CD4-positive, alpha-beta T cell treated with Interleukin-2 at 100 ng/mL for 4 hours (primary cell): ENCODE data around the gene MYF5.
"Not testable (repeated sequence)": the region's sequence is repeated elsewhere in the genome, so short reads cannot be mapped to it uniquely, and the experiment has no call there.

Experiments
- DNase-seq: peaks from one replicate; pipeline ENCODE4 v3.0.0-alpha.2; 2020; ENCODE audit warnings: low spot score

Gene MYF5

DNA sequence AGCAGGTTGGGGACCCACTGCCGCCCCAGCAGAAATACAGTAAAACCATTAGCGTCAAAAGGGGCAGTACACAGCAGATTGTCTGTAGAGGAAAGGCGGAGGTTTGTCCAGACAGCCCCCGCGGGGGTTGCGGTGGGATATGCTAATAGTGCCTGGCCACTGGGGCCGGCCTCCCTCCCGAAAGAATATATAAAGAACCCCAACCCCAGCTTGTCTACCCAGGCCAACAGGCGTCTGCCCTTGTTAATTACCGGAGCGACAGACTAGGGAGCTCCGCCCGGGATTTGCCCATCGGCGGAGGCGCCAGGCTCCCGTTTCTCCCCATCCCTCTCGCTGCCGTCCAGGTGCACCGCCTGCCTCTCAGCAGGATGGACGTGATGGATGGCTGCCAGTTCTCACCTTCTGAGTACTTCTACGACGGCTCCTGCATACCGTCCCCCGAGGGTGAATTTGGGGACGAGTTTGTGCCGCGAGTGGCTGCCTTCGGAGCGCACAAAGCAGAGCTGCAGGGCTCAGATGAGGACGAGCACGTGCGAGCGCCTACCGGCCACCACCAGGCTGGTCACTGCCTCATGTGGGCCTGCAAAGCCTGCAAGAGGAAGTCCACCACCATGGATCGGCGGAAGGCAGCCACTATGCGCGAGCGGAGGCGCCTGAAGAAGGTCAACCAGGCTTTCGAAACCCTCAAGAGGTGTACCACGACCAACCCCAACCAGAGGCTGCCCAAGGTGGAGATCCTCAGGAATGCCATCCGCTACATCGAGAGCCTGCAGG is at the start of gene MYF5:
MYF5 (plus strand) TSS at position 217 of the 774 bp plus-strand sequence; CDS start at position 369, 152 bp downstream.
- DNase-seq = no peak

DNA sequence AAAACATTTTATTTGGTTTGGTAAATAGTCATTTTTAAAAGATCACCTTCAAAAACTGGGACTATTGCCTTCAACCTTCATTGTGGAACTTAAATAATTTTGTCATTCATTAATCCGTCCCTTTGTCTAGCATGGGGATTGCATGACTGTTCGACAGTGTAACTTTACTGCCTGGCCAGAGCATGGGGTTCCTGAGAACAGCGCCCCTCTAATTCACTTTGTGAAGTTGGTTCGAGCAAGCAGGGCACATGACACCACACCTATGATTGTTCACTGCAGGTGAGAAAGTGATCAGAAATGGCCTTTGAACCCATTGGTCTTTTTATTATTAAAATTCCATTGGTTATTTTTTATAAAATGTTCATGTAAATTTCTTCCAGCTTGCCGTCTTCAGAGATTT is 46.5 kb upstream of the MYF5 start:
- DNase-seq = no peak

DNA sequence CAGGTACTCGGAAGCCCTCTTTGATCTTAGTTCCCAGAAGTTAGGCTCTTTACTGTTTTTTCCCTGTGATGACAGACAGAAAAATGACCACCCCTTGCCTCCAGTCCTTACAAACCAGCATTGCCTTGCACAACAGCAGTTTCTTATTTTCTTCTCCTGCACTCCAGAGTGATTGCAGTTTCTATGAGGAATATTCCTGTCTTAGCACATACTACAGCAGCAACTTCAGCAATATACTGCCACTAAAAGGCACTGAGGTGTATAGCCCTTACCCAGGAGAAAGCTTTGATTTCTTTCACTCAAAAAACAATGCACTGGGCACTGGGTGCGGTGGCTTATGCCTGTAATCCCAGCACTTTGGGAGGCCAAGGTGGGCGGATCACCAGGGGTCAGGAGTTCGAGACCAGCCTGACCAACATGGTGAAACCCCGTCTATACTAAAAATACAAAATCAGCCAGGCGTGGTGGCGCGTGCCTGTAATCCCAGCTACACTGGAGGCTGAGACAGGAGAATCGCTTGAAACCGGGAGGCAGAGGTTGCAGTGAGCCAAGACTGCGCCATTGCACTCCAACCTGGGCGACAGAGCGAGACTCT is 40.6 kb upstream of the MYF5 start:
- not testable (repeated sequence) for DNase-seq

DNA sequence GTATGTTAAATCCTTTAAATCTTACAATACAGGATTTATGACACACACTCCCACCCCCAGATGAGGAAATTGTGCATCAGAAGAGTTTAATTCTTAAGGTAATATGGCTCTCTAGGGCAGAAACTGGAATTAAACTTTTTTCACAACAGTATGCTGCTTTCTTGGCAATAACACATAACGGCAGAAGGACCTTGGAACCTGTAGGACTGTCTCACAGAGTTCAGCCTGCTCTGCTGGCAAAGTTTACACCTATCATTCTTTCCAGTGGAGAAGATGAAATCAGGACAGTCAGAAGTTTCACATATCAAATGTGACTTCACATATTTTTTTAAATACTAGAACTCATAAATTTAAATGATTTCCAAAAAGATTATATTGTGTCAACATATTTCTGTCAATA is 39.9 kb upstream of the MYF5 start:
- no peak for DNase-seq

DNA sequence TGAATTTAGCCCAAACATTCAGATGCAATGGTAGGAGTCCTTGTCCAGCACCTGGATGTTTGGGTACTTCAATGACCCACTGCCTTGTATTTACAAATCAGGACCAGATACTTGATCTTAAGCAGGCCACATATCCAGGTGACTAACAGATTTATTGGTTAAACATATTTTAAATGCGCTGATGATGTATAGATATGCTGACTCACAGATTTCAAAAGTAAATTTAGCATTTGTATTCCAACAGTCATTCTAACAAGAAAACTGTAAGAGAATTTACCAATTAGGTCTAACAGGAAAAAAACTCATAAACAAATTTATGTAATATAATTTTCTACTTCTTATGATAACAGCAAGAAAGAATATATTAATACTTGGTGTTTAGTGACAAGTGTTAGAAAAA is 38.7 kb upstream of the MYF5 start:
- no peak for DNase-seq

DNA sequence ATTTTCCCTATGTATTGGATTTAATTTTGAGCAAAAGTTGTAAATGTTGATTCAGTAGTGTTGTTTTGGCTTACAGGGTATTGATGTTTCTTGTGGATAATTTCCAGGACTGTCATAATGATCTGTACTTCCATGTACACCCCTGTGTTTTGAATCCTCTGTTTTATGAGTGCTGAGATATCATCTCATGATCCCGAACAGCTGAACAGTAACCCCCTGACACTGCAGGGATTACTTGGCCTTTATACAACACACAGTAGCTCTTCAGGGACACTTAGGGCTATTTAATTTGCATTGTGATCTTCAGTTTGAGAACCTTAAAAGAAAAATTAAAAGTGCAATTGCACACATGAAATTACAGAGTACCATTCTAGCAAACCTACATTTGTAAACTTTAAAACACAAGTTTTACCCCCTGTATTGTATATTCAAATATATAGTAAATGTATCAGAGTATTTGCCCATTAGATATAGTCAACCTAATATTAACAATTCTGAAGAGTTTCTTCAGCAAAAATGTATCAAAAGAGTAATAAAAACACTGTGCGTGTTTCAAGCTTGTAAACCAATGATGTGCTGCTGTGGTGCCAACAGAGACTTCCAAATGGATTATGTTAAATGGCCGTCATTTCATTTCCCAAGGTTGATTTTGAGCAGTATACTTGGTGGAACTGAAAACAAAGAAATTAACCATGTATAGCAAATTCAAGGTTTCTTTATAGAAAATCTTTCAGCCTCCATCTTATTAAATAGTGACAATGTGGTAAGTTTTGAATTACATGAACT is 37.2 kb upstream of the MYF5 start:
- no peak for DNase-seq

DNA sequence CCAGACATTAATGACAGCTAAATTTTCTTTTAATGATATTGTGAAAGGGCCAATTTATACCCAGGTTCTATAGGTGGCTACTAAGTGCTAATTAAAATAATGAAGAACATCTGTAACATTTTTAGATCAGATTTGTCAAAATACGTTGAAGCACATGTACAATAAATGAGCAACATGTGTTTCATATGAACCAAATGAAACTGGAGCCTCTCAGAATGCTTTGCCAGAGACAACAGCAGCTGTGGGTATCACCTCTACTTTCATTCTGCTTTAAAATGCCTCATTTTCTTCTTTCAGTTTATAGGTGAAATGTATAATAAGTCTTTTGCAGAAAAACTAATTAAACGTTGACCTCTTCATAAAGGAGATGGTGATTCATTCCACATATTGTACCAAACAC is 35.4 kb upstream of the MYF5 start:
- DNase-seq = no peak

DNA sequence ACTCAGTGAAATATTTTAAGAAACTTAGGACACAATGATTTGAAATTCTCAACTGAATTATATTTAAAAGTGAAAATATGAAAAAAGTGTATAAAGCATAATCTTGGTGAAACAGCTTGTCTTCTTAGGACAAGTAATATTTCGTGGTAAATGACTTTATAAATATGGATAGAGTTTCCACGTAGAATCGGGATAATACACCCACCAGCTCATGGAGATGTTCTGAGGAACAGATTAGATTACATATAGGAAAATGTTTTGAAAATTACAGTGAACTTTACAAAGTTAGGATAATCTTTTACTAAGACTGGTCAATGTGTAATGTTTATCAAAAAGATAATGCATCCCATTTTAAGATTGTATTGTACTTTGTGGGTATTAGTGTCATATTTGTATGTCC is 34.9 kb upstream of the MYF5 start:
- no peak for DNase-seq

DNA sequence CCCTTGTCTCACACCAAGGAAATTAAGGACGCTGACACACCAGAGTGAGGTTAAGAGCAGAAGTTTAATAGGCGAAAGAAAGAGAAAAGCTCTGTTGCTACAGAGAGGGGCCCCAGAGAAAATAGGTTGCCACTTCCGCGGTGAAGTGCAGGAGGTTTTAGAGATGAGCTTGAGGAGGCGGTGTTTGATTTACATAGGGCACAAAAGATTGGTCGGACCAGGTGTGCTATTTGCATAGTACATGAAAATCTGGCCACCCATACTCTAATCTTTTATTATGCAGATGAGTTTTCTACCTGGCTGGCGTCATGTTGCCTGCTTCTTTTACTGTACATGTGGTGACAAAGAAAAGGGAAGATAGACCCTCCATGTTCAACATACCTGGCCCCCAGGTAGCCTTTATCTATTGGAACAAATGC is 32.6 kb upstream of the MYF5 start:
- DNase-seq = no peak

DNA sequence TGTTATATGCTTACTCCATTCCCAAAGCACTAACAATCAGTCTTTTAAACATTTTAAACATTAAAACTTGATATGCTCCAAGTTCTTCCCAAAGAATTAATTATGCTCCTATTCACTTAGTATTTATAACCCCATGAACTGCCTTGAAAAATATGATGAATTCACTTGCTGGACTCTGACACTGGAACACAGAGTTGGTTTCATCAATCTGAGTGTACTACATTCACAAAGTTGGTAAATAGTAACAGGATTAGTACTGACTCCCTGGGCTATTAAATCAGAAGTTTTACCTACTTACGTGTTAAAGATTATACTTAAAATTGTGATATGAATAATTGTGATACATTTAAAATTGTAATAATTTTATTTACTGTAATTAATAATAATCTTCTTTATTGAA is 26.6 kb upstream of the MYF5 start:
- DNase-seq = no peak

DNA sequence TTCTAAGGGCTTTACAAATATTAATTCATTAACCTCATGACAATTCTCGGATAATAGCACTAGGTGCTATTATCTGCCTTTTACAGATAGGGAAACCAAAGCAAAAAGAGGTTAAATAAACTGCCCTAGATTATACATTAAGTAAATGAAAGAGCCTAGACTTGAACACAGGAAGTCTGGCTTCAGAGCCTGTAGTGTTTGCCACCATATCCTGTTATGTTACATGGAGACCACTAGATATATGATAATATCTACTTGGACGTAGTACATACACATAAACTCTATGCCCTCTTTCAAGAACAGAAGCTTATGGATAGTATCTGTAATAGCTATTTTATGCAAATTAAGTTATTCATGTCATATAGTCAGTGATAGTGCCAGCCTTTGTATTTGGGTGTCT is 26.2 kb upstream of the MYF5 start:
- DNase-seq = no peak

DNA sequence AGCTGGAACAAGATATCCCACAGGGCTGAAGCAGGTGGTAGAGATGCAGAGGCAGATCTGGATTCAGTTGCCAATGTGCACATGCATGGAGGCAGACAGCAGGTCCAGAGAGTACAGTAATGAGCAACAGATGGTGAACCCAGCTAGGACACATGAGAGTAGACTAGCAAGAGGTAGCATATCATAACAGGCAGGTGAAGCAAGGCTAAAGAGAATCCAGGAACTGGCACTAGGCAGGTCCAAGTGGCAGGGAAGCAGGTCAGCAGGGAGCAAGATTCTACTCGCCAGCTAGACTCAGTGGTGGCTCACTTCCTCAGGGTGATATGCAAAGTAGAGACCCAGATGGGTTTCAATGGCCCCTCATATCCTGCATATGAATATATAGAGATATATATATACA is 24.6 kb upstream of the MYF5 start:
- no peak for DNase-seq

DNA sequence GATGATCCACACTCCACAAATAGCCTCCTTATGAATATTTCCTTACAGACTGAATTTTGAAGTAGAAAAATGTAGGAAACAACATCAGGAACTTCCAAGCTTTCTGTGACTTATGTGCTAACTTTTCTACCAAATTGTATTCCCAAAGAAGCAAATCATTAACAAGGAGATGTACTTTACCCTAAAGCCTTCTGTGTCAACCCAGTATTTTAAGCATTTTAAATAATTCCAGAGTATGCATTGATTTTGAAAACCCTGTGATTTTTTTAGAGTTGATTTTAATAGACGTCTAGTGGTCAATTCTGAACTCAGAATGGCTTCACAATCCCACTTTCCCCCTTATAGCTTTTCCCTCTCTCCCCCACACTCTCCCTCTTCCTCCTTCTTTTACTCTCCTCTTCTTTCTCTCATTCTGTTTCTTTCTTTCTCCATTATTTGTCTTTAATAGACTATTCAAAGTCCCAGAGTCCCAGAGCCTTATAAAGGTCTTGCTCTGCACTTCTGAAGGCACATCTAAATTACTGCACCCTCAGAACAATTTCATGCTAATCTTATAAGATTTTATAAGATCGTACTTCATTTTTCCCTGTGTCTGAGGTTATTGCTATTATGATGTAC is 19.3 kb upstream of the MYF5 start:
- DNase-seq = no peak

DNA sequence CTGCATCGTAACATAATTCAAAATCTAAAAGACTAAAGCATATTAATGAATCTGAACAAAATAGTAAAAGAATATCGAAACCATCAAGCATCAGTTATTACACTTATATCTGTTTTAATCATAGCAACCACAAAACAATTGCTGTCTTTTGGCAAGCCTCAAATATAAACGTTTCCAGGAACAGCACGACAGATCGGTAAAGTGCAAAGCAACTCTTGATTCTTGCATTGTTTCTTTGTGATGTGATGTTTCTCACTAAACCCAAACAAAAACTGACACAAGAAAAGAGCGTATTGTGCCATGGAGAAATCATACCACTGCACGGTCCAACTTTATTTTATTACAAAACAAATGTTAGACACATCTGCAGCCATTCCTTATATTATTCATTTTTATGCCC is 18.5 kb upstream of the MYF5 start:
- no peak for DNase-seq

DNA sequence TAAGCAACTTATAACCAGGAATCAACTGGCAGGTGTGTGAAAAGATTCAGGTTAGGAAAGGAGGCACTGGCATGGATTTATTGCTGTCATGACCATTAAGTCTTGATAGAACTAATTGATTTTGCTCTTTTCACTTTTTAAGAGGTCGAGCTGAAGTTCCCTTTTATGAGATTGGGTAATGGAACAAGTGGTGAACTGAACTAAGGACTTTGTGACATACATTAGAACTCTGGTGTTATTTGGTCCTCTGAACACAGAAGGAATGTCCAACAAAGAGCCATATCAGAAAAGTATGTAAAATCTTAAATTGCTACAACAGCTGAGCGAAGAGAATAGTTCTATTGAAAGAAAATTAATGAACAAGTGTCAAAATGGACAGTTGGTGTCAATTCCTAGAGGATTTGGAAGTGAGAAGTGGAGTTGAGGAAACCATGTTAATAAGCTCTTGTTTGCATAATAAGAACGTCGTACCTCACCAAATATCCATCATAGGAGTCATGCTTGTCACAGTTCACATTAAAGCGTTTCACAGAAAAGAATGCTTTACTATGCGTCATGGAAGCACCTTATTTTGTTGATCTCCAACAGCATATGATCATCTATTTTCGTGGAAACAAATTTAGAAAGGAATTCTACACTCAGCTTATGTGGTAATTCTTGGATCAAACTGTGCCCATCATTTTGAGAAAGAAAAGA is 17.7 kb upstream of the MYF5 start:
- no peak for DNase-seq

DNA sequence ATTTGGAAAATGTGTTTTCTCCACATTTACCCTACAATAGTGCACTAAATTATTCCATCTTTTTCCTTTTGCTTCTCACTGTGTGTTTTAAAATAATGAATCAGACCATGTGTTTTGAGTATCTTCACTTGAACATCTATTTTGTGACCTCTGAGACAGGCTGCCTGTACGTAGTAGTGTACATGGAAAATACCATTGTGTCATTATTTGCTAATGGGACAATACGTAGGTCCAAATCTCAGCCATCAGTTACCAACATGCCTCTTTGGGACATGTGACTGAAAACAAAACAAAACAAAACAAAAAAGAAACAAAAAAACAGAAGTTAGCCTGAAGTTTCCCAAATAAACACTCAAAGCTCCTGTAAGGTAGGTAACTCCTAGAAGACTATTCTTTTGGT is 16.4 kb upstream of the MYF5 start:
- no peak for DNase-seq

DNA sequence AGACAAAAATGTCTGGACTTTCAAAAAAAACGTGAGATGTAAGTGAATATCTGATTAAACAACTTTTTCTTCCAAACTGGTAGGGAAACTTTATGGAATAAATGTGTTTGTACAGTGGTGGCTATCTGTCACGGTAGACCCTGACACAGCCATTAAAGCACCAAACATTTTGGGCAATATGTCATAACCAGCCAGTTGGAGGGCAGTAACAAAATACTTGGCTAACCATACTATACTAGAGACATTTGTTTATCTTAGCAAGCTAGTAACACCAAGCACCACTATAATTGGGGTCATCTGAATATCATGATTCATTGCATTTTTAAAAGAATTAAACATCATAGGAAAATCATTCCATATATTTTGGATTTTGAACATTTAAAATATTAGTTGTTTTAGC is 15.3 kb upstream of the MYF5 start:
- DNase-seq = no peak

DNA sequence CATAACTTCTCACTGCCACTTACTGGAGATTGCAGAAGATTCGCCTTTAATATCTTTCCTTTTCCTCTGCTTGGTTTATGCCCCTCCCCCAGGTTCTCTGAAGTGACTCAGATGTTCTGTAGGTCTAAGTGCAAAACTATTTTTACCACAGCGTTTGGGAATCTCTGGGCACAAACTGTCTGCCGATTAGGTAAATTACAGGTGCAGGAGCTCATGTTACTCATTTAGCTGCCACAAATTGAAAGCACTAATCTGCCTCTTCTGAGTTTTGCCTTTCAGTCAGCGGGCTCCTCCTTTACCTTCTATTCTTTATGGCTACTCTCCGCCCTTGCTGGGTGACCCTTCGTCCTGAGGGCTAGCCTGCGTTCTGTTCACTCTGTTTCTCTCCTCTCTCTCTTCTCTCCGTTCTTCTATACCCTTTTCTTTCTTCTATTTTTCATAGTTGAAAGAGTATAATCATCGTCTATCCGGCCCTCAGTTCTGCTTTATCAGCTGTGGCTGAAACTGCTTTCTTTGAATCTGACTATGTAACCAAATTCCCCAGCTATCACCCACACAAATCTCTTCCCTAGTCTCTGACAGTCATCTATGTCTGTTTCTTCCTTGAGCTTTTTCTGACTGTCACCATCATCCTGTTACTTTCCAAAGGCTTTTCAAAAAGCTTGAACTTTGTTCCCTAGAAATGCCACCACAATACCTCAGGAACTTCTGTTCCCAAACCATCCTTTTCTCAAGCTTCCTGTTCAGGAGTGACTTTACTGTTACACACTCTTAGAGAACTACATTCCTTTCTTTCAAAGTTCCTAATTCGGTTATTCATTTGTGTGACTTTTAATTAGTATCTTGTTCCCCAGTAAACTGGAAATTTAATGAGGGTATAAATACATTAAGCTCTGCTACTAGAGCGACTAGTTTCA is 13.6 kb upstream of the MYF5 start:
- no peak for DNase-seq

DNA sequence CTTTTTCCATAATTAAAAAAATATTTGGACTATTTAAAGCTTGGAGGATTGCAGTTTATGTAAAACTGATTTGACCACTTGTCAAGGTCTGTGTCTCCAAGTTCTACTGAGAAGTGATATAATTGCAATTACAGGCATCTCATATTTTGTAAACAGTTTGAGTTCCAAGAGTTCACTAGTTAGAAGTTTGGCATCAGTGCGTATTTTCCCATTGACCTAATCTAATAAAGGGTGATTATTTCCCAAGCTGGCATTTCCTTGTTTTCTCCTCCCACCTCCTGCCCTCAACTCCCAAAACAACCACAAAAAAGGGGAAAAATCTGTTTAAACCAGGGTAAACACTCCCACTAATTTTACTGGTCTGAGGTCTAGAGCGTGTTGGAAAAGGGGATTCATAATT is 12.3 kb upstream of the MYF5 start:
- no peak for DNase-seq

DNA sequence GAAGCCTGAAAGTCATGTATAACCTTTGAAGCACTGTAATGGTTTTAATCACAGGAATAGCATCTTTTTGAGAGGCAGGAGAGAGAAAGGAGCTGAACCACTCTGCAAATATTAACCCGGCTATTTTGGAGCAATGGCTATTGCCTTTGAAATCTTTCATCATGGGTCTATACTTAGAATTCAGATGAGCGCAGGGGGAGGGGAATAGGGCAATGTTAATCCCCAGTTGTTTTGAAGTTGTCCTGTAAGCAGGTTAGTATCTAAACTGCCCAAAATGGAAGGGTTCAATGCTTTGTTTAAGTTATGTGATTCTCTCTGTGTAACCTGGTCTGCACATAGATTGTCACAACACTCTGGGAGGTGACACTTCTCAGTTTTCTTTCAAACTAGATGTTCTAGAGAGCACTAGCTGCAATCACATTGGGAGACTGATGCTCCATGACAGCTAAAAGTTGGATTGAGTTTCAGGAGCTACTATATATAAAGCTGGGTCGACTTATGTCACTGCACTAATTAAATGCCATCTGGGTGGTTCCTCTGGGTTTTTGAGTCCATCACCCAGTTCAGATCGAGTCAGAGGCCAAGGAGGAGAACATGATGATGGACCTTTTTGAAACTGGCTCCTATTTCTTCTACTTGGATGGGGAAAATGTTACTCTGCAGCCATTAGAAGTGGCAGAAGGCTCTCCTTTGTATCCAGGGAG is 9.4 kb upstream of the MYF5 start, which contains the start of gene MYF6:
MYF6 (plus strand) TSS at position 509 of the 704 bp plus-strand sequence; CDS start at position 595, 86 bp downstream.
- DNase-seq = no peak
